Activated CD4-positive, alpha-beta T cell treated with anti-CD3 and anti-CD28 coated beads, Interleukin-2, Interleukin-4, amounts not matched to agents 100 ng/mL and 50 ng/mL, durations not matched to agents 16 hours and 8 hours (primary cell): ENCODE data around the gene AHNAK2.
"Not testable (repeated sequence)": the region's sequence is repeated elsewhere in the genome, so short reads cannot be mapped to it uniquely, and the experiment has no call there.

Experiments
- DNase-seq: peaks from one replicate; pipeline ENCODE4 v3.0.0-alpha.2; 2020; ENCODE audit warnings: low spot score

AHNAK2 gene

DNA sequence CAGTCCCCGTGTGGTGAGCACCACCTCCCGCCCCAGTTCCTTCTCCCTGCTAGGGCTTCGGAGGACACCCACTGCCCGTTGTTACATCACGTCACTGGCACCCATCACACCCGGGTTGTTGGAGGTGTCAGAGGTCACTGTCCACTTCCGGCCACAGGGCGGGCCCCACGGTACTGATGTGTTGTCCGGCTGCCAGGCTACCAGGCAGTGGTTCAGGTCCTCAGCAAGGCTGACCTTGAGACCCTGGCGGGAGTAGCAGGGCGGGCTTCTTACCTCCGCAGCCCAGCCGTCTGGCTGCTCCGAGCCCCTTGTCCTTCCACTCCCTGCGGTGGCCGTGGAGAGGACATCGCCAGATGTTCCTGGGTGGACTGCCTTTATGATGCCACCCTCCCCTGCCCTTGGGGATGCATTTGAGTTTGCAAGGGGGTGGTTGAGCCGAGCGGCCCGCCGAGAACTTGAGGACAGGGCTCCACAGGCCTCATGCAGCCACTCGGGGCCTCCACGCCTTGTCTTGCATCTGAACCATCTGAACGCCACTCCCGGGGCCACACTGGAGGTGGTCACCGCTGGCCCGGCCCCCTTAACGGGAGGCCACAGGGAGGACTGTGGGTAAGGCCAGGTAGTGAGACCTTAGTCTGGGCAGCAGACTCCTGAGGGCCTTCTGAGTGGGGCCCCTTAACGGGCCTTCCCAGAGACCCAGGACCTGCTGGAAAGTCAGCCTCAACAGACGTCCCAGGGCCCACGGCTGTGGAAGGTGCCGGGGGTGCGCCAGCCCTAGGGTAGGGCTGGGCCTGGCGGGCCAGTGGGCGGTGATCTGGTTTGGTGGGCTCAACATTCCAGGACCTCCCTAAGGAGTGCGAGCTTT lies 80.6 kb downstream of the AHNAK2 start:
- DNase-seq: no peak

DNA sequence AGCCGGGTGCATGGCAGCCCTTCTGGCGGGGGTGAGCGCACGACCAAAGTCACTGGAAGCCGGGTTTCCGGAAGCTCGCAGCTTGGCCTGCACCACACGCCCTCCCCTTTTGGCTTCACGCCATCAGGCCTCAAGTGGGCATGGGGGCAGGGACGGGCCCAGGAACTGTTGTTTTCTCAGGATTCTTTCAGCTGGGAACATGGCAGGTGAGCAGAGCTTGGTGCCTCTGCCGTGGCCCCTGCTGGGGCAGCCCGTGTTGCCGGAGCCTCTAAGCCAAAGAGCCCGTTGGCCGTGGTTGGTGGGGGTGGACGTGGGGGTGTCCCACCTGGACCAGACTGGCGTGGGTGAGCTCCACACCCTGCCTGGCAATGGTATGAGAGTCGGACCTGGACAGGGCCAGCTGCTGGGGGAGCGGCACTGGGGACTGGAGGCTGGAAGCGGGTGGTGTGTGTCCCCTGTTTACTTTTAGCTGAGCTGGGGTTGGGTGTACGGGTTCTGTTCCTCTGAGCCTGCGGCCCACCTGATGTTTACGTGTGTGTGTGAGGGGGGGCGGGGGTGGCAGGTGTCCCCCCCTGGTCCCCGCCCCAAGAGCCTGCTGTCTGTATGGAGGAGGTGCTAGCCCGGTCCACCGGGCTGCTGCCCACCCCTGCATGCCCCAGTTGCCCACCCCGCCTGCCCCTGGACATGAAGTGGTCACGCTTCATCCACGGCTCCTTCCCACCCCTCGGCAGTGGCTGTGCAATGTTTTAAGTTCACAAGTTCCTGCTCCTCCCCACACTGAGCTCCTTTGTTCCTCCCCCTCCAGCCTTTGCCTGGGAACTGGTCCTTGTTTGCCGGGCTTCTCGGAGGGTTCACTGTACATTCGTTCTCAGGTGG lies 82.2 kb downstream of the AHNAK2 start:
- DNase-seq: no peak

DNA sequence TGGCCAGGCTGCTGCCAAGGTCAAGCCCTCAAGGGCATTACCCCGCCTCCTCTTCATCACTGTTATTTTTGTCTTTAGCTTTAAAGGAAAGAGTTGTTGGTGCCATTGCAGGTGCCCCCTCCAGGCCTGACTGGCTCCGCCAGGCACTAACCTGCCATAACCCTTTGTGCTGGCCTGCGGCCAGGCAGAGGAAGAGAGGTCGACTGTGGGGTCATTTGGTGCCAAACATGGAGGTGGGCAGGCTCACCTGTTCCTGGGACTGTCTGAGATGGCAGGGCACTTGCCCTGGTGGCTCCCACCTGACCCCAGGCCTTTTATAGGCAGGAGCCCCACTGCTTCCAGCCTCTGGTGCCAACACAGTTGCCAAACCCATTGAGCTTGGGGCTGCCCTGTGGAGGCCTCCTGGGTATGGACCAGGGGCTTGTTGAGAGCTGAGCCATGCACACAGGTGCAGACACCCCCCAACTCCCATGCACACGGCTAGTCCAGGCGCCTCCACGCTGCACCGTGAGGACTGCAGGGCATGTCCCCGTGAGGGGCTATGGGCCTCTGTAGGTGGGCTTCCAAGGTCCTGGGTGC lies 82.9 kb downstream of the AHNAK2 start:
- no peak for DNase-seq

DNA sequence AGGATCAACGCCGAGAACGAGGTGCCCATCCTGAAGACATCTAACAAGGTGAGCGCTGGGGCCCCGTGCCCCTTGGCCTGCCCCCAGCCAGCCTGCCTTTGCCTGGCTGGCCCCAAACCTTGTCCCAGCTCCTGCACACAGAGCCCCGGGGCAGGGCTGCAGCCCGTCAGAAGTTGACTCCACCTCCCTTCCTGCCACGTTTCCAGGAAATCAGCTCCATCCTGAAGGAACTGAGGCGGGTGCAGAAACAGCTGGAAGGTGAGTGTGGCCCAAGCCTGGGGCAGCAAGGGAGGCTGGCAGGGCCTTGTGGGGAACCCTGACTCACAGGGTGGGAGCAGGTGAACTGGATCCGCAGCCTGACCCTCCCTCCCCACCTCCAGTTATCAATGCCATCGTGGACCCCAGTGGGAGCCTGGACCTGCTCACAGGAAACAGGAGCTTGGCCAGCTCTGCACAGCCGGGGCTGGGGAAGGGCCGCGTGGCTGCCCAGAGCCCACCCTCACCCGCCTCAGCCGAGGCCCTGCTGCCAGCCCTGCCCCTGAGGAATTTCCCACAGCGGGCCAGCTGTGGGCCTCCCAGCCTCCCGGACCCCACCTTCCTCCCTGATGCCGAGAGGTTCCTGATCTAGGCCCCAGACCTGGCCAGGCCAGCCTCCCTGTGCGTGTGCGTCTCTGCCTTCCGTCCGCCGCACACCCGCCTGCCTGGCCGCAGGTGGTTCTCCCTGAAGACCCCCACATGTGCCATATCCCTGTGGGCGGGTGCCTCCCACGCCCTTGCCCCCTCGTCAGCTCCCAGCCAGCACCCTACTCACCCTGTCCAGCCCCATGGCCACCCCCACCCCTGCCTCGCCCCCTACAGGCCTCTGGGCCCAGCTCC lies 83.6 kb downstream of the AHNAK2 start:
- no peak for DNase-seq

DNA sequence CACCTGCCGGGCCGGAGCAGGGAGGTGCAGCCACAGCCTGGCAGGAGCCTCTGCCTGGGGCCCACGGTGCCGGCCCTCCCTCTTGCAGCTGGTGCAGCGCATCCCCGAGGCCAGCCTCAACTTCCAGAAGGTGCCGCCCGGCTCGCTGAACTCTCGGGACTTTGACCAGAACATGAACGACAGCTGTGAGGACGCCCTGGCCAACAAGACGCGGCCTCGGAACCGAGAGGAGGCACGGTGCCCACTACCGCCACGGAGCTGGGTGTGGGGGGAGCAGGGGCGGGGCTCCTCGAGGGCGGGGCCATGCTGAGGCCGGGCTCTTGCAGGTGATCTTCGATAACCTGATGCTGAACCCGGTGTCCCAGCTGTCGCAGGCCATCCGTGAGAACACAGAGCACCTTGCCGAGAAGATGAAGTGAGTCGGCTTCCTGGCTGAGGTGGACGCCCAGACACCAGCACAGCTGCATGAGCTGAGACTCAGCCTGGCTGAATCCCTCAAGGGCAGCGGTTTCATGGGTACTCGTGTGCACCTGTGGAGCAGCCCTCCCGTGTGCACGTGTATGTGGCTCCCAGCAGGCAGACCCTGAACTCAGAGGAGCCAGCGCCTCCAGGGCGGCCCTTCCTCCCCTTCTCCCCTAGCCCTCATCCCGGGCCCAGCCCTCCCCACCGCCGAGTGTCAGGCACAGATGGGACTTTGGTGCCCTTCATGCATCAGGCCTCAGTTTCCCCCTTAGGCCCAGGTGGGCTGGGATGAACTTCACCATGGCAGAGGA lies 84.6 kb downstream of the AHNAK2 start:
- DNase-seq: no peak

DNA sequence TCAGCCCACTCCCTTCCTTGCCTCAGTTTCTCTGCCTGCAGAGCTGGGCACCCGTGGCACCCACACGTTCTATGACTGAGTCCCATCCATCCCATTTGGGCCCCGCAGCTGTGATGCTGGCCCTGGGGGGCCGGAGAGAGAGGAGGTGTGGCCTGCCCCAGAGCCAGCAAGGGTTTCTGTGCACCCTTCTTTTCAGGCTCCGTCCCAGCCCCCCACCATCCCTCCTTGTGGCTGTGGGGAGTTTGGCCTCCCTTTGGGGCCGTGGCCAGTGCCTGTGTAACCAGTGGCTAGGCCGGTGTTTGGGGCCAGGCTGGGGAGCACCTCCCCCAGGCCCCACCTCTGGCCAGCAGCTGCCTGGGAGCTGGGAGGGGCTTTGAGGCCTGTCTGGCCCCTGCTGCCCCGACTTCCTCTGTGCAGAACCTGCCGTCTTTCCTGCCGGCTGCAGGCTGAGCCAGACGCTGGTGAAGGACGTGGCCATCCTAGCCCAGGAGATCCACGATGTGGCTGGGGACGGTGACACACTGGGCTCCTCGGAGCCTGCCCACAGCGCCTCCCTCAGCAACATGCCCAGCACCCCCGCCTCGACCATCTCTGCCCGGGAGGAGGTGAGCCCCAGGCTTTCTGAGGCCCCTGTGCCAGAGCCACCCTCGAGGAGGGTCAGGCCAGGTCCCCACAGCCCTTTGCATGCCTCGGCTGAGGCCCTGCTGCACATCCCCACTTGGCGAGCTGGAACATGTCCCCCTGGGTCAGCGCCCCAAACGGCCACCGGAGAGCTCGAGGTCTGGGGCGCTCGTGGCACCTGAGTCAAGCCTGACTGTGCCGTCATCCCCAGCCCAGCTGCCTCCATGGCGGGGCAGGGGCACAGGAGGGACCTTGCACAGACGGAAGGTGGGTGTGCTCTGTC lies 85.4 kb downstream of the AHNAK2 start:
- no peak for DNase-seq

DNA sequence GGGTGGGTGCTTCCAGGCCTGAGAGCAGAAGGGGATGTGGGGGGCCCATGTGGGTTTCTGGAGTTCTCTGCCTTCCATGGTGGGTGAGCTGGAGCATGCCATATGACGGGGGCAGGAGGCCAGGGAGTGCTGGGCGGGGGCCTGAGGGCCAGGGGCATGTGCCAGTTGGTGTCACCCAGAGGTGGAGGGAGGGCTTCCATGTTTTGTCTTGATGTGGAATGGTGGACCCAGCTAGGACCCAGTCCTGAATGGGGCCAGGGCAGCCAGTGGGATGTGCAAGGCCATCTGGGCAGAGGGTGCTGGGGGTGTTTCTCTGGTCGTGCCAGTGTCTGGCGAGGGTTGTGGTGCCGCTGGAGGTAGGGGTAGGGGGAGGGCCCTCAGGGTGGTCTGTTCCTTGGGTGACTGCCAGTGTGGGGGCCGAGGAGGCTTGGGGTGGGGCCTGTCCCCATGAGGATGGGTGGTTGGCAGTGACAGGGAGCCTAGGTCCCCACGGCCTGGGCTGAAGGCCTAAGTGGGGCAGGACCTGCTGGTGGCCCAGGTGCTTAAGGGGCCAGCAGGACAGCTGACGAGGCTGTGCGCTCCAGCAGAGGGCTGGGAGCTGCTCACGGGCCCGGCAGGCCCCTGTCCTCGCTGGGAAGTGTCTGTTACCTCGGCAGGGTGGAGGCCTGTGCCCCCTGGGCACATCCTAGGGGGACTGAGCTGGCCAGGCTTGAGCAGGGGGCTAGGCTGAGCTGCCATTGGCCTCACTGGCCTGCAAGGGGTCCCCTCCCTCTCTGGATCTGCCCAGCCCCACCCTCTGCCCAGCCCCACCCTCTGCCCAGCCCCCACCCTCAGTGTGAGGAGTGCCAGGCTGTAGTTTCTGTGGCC lies 86.3 kb downstream of the AHNAK2 start:
- DNase-seq: no peak

DNA sequence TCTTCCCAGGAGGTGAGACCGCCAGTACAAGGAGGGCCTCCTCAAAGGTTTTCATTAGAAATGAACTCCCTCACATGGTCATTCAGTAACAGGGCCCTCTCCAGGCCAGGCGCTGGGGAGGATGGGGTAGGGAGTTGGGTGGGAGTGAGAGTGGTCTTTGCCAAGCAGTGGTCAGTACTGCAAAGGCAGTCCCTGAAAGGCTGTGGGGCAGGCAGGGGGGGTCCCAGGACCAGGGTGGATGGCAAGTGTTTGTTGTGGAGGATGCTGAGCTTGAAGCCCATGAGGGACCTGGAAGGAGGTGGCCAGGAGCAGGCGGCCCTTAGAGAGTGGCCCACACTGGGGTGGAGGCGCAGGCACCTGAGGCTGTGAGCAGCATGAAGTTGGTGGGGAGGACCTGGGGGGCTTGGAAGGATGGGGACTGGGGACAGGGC lies 87.0 kb downstream of the AHNAK2 start:
- DNase-seq: no peak

DNA sequence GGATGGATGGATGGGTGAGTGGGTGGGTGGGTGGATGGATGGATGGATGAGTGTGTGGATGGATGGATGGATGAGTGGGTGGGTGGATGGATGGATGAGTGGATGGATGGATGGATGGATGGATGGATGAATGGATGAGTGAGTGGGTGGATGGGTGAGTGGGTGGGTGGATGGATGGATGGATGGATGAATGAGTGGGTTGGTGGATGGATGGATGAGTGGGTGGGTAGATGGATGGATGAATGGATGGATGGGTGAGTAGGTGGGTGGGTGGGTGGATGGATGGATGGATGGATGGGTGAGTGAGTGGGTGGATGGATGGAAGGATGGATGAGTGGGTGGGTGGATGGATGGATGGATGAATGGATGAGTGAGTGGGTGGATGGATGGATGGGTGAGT lies 87.9 kb downstream of the AHNAK2 start:
- not testable (repeated sequence) for DNase-seq

DNA sequence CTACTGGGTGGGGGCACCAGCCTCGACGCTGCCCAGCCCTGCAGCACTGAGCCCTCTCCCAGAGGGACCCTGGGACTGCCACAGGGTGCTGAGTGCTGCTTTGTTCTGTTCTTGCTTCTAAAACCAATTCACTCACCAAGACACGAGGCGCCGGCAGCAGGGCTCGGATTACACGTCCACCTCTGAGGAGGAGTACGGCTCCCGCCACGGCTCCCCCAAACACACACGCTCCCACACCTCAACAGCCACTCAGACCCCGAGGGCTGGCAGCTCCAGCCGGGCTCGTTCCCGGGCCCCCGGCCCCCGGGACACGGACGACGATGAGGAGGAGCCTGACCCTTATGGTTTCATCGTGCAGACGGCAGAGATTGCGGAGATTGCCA lies 88.8 kb downstream of the AHNAK2 start:
- no peak for DNase-seq

DNA sequence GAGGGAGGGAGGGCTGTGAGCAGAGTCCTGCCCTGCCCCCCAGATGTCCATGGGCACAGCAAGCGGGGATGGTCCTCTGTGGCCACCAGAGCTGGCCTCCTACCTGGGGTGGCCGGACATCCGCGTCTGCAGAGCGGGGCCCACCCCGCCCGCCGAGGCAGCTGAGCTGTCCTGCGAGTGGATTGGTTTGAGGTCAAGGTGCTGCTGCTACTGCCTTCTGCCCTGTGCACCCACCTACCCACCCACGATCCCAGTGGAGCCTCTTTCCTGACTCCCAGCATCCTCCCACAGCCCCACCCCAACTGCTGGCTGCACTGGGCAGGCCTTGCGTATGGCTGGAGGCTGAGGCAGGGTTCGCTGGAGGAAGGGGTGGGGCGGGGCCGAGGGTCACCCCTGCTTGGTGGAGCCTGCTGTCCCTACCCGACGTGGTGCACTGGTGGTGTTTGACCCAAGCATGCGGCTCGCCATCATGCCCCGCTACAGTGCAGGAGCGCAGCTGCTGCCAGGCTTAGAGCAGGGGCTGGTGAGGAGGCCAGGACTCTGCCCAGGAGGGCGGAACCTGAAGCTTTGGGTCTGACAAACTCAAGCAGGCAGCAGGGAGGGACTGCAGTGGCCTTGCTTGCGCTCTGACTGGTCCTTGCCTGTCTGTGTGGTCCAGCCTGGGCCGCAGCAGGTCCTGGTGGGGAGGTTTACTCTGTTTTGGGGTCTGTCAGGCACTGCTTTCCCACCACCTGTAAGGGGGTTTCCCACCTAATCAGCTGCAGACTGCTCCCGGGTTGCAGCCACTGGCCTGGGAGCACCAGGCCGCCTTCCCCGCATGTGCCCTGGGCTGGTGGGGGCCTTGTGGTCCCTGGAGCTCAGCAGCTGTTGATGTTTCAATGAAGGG lies 89.4 kb downstream of the AHNAK2 start:
- no peak for DNase-seq

DNA sequence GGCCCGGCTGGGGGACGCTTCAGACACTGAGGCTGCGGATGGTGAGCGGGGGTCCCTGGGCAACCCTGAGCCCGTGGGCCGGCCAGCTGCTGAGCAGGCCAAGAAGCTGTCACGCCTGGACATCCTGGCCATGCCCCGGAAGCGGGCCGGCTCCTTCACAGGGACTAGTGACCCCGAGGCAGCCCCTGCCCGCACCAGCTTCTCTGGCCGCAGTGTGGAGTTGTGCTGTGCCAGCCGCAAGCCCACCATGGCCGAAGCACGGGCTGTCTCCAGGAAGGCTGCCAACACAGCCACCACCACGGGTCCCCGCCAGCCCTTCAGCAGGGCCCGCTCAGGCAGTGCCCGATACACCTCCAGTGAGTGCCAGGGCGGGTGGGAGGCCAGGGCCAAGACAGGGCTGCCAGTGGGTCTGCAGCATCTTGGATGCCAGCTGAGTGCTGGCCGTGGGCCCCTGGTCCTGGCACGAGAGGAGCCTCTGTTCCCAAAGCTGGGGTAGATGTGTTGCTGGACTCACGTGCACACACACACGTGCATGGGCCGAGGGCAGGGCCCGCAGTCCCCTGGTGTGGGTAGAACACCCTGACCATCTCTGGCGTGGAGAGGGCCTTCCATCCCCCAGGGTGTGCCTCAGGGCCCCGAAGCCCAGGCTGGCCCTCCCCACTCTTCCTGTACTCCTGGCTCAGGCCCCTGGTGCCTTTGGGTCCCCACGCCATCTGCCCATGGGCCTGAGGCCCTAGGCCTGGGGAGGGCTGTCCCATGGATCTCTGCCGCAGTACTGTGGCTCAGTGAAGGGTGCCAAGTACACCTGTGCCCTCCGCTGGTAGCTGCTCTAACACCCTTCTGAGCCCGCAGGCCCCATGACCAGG lies 90.3 kb downstream of the AHNAK2 start:
- no peak for DNase-seq
